Pulmonary artery endothelial cell (primary cell): ENCODE results near the gene PEPD. TPM values are rescaled to one million over a fixed set of nuclear protein-coding genes. Genes with fewer than 3 reads are reported as not detected.

ENCODE experiments used
- DNase-seq: peaks from one replicate; pipeline ENCODE4 v3.0.0-alpha.2; 2011; ENCODE audit warnings: low read depth, low spot score
- total RNA-seq: library from RNA; depleted of rRNA; stranded (reverse); fragments of >200 nt; gene quantifications from 2 replicates; pipeline ENCODE4 v1.2.3, GENCODE V29; 2014

The PEPD gene
- total RNA-seq, 1 donor from 2014 or later: 56.1 TPM

DNA sequence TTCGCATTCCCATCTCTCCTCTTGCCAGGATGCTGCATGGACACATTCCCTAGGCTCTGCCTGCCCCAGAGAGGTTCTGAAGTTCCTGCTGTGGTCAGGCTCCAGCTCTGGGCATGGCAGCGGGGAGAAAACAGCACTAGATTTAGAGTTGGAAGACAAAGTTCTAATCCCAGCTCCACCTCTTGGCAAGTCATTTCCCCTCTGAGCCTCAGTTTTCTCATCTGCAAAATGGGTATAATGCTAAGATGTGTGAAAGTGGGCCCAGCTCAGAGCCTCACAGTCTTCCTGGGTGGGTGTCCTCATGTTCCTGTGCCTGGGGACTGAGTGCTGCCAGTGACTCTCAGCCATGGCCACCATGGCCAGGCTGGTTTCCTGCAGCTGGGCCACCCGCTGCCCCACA lies 9.6 kb downstream of the PEPD start:
- DNase-seq: no peak

GRCh38 chr19:33511346-33511745 lies 10.2 kb downstream of the PEPD start:
- no peak for DNase-seq

GRCh38 chr19:33510462-33511194 lies 11.0 kb downstream of the PEPD start:
- DNase-seq: no peak

GRCh38 chr19:33509774-33510173 lies 11.8 kb downstream of the PEPD start:
- no peak for DNase-seq

DNA sequence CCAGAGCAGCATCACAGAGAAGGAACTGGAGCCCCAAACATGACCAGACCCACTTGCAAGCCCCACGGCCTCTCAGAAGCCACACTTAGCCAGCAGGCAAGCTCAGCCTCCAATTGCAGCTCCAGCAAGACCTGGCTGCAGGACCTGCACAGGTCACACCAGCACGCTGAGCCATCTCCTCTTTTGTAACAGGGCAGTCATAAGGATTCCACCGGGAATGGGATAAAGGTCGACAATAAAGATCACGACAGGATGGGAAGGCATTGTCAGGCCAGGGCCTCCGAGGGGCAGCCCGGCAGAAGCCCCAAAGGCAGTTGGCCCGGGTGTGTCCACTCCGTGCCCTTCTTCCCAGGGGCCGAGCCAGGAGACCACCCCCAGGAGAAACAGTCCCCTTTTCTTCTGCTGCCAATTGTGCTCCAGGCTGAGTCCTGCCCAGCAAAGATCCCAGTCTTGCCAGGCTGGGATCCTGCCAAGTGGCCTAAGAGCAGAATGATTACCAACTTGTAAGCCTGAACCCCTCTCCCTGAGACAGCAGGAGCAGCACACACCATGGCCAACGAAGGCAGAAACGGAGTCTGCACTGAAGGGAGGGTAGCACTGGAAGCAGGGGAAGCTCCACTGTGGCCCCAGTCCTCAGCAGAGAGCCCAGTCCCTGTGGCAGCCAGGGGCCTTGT lies 12.5 kb downstream of the PEPD start:
- no peak for DNase-seq

DNA sequence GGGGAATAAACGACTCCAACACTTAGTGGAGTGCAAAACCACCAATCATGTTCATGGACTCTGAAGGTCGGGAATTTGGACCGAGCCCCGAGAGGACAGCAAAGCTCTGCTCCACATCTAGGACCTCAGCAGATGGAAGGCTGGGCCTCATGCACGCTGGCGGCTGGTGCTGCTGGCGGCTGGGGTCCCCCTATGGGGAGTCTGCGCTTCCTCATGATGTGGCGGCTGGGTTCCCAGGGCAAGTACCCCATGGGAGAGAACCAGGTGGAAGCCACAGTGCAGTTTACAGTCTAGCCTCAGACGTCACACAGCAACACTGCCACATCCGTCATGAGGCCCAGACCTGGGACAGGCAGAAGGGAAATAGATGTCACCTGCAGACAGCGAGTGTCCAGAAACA lies 13.2 kb downstream of the PEPD start:
- no peak for DNase-seq

- DNase-seq: no peak
Measured at GRCh38 chr19:33508009-33508408, 13.6 kb downstream of the PEPD start.

DNA sequence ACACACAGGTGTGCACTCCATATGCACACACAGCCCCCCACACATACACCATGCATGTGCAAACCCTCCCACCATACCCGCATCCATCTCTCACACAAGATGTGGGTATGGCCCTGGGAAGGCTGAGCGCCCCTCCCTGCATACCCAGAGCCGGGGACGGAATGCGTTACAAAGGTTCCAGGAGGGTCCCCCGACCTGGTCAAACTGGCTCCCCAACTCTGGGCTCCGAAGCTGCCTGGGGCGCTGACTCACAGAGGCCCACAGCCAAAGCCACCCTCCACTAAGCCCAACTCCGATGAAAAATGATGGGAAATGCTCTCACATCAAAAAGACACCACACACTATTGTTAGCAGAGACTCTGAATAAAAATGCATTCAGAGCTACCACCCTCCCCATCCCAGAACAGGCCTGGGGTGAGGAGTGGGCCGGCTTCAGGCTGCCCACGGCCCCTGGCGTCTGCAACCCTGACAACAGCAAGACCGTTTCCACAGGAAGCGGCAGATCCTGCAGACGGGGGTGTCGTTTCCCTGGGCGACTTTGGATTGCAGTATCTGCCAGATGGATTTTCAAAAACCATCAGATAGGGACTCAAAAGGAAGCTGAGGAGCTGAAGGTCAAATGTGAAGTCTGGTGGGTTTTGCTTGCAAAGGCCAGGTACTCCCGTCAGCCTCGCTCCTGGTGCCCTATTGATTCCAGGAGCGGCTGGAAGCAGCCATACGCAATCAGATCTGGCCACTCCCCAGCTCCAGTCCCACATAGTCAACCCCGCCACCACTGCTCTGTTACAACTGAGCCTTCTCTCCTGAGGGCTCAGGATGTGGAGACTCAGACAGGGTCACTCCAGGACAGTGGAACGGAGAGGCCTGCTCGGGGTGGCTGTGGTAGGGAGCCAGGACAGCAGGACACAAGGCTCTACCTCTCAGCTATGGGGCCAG lies 14.3 kb downstream of the PEPD start:
- no peak for DNase-seq

DNA sequence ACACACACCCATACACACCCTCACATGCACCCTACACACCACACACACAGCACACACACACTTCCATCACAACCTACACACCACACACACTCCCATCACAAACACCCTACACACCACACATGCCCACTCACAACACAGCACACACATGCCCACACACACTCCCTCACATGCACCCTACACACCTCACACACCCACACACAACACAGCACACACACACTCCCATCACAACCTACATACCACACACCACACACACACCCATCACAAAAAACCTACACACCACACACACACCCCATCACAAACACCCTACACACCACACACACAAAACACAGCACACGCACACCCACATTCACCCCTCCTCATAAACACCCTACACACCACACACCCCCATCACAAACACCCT lies 15.1 kb downstream of the PEPD start:
- no peak for DNase-seq

DNA sequence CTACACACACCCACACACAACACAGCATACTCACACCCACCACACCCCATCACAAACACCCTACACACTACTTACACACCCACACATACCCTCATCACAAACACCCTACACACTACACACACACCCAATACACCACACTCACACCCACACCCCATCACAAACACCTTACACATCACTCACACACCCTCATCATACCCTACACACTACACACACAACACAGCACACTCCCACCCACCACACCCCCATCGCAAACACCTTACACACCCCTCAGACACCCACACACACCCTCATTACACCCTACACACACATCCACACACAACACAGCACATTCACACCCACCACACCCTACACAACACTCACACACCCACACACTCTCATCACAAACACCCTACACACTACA lies 15.8 kb downstream of the PEPD start:
- no peak for DNase-seq

DNA sequence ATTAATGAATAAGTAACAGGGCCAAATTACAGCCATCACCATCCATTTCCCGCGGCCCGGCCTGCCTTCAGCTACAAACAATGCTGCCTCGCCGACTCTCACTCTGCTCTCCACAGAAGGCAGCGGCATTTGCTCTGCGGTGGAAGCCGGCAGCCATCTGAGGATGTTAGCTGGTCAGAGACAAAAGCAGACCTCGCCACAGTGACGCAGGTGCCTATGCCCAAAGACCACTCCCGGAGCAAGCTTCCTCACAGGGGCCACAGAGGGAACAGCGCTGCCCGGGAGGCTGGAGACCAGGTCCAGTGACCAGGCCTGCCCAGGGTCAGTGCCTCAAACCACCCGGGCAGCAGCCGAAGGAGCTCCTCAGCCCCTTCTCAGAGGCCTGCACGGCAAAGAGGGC lies 16.4 kb downstream of the PEPD start:
- no peak for DNase-seq

GRCh38 chr19:33504058-33504444 lies 17.5 kb downstream of the PEPD start:
- no peak for DNase-seq

DNA sequence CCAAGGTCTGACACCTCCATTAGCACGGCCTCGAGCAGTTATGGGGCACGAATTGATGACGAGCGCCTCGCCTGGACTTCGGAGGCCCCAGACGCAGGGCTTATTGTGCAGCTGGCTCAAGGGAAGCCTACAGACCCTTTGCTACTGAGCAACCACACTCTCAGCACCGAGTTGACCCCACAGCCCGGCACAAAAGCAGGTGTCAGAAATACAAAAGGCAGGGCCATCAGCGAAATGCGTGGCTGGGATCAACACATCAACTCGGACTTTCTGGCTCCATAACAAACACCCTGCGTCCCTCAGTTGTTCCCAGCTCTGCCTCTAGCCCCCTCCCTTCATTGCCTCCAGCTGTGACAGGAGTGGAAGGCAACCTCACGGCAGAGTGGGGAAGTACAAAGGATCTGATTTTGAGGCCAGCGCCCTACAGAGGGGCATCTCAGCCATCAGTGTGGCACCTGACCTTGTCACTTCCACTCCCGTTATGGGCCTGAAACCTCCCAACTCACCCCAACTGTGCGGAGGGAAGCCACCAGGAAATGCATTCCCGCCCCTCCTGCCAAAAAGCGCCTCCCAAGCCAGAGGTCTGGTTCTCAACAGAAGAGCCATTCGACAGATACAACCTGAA lies 18.0 kb downstream of the PEPD start:
- no peak for DNase-seq

DNA sequence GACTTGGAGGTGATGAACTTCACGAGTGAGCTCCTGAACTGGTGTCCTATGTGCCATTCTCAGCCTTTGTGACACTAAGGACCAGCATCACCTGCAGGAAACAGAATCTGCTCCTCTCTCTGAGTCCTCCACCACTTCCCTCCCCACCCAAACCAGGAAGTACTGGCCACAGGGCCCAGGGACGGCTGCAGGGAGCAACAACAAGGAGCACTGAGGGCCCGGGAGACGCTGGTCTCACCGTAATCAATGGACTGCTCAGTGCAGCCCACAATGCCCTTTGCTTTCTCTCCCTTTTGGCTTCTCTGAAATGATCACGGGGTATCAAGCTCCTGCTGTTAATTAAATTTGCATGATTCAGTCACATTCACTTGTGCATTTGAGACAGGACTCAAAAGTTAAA lies 18.6 kb downstream of the PEPD start:
- no peak for DNase-seq

DNA sequence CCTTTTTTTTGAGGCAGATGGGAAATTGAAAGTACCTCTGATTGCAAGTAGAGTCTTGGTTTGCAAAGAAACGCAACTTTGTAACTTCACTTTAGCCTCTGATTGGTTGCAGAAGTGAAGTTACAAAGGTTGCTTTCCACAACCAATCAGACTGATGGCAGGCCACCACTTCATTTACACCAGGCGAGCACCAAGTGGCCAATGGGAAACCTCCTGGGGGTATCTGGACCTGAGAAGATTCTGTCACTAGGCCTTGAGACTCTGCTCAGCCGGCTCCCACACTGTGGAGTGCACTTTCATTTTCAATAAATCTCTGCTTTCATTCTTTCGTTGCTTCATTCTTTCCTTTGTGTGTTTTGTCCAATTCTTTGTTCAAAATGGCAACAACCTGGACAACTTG lies 19.1 kb downstream of the PEPD start:
- no peak for DNase-seq

- DNase-seq: no peak
Measured at GRCh38 chr19:33501693-33502356, 19.8 kb downstream of the PEPD start.

- no peak for DNase-seq
Measured at GRCh38 chr19:33500991-33501390, 20.6 kb downstream of the PEPD start.

DNA sequence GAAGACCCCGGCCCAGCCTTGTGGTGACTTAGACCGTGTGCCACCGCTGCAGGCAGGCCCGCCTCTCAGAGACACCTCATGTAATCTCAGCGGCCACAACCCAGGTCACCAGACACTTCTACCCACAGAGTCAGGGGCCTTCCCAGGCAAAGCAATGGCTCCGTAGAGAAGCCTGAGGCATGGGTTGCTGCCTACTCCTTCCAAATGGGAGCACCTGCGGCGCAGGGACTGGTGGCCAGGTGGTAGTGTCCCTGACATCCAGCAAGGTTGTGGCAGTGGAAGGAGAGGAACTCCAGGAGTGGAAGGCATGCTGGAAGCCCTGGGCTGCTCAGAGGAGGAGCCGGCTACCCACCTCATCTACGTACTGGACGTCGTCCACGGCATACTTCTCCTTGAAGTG lies 21.0 kb downstream of the PEPD start:
- no peak for DNase-seq

GRCh38 chr19:33499671-33500506 lies 21.7 kb downstream of the PEPD start:
- DNase-seq: no peak

DNA sequence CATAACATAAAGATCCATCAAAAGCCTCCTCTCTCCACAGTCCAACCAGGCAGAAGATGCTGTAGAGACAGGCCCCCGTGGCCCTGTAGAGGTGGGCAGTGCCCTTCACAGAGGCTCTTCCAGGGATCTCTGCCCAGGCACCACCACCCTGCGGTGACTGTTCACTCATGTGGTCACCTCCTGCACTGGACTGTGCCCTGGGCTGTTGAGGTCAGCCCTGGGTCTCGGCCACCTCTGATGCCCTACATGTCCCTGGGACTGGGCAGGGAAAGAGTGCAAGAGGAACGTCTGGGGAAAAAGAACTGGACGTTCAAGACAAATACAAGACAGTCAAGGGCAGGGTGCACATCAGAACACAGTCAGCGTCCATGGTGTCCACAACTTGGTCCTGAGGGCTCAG lies 22.3 kb downstream of the PEPD start:
- DNase-seq: no peak
